Measurements from ENCODE around the gene LRBA. TPM values are rescaled to one million over a fixed set of nuclear protein-coding genes. Genes with fewer than 3 reads are reported as not detected.

The LRBA gene
- total RNA-seq, 1 donor from 2014 or later: 93.1 TPM

GRCh38 chr4:150886597-150886996, 128.5 kb downstream of the LRBA start:
- DNase-seq (ENCODE audit: low spot score): no peak

DNA sequence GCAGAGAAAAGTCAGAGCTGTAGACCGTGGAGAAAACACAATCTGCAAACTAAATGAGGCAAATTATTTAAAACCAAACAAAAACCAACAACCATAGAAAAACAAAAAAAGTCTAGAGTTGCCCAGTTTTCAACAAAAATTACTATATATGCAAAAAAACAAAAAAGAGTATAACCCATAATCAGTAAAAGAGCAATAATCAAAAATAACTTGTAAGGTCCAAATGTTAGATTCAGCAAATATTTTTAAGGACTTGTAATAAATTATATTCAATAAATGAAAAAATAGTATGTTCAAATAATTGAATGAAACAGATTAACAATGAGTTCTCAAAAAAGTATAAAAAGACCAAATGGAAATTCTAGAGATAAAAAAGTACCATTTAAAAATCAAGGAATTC, 130.5 kb downstream of the LRBA start:
- DNase-seq (ENCODE audit: low spot score): no peak

DNA sequence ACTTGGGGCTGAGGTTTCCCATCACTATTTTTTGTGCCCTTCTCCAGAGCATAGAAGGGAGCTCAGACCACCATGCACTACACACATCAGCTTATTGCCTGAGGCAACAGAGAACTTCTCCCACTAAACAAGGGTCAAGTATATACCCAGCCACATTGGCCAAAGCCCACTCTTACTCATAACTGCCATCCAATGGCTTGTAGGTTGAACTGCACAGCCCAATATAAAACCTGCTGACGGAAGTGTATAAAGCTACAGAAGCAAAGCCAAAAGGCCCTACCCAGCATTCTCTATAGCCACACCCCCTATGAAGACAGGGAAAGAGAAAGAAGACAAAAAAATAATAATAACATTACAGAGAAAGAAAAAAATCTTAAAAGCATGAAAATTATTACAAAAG, 139.7 kb downstream of the LRBA start:
- no peak for DNase-seq (ENCODE audit: low spot score)

- no peak for DNase-seq (ENCODE audit: low spot score)
These were observed 140.5 kb downstream of the LRBA start for GRCh38 chr4:150874338-150875226.

GRCh38 chr4:150867148-150867547, 147.9 kb downstream of the LRBA start:
- no peak for DNase-seq (ENCODE audit: low spot score)

GRCh38 chr4:150863456-150863855, 151.6 kb downstream of the LRBA start:
- no peak for DNase-seq (ENCODE audit: low spot score)

DNA sequence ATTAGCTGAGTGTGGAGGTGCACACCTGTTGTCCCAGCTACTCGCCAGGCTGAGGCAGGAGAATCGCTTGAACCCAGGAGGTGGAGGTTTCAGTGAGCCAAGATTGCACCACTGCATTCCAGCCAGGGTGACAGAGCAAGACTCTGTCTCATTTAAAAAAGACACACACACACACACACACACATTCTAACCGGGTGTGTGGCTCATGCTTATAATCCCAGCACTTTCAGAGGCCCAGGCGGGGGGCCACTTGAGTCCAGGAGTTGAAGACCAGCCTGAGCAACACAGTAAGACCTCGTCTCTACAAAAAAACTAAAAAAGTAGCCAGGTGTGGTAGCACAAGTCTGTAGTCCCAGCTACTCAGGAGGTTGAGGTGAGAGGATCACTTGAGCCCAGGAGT, 152.3 kb downstream of the LRBA start:
- no peak for DNase-seq (ENCODE audit: low spot score)

- no peak for DNase-seq (ENCODE audit: low spot score)
These were observed 155.6 kb downstream of the LRBA start for GRCh38 chr4:150859453-150859852.

- no peak for DNase-seq (ENCODE audit: low spot score)
These were observed 159.0 kb downstream of the LRBA start for GRCh38 chr4:150855981-150856510.

DNA sequence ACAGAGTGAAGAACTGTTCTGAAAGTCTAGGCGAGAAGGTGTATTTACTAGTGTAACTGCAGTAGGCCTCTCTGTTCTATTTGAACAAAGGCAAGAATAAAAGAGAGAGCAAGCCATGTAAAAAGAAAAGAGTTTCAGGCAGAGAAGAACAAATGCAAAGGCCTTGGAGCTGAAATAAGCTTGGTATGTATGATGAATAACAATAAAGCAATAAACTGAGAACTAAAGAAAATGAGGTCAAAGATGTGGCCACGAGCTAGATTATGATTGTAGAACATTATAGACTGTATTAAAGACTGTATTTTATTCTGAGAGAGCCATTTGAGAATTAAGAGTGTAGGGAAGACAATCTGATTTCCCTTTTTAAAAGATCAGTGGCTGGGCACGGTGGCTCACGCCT, 160.5 kb downstream of the LRBA start:
- no peak for DNase-seq (ENCODE audit: low spot score)

DNA sequence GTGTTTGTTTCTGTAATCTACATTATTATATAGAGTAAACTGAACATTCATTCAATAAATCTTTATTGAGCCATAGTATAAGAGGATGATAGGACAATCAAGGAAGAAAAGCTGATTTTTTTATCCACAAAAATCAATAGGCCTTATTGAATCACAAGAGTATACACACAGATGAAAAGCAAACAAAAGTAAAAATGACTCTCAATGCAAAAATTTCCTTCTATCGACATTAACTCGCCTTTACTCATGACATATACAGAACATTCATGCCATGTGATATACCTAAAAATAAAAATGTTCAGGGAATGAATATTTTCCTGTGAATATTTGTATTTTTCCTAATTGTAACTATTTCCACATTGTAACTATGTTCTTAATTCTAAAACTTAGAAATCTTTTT, 161.2 kb downstream of the LRBA start:
- DNase-seq (ENCODE audit: low spot score): no peak

DNA sequence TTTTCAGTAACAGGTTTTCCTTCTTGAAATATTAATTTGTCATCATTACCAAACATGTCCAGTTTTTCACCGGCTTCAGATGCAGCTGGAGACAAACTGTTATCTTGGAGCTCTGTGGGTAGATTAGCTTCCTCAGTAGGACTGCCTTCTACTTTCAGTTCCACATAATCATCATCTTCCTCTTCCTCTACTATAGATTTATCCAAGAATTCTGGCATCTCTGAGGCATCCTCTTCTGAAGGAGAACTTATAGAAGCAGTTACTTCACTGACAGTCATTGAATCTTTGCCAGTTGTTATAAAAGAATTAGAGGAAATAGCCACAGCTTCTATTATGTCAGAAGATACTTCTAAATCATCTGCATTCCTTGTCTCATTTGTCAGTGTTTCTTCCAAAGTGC, 162.9 kb downstream of the LRBA start:
- DNase-seq (ENCODE audit: low spot score): no peak

DNA sequence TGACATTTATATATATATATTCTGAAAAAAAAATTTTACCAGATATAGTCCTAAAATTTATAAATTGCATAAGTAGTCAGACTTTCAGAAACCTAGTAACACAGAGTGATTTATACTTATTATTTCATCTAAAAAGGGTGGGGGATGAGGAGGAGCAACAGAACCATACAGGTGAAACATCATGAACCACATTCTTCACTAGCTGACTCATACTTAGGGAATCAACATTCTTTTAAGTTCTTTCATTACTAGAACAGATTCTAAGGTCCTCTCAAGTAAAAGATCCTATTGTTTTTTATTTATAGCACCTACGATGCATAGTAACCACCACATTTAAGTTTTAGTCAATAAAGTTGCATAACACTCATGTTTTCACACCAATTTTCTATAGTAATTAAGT, 166.1 kb downstream of the LRBA start:
- no peak for DNase-seq (ENCODE audit: low spot score)

GRCh38 chr4:150828159-150828558, 186.9 kb downstream of the LRBA start:
- no peak for DNase-seq (ENCODE audit: low spot score)

GRCh38 chr4:150827226-150827625, 187.9 kb downstream of the LRBA start:
- DNase-seq (ENCODE audit: low spot score): no peak

DNA sequence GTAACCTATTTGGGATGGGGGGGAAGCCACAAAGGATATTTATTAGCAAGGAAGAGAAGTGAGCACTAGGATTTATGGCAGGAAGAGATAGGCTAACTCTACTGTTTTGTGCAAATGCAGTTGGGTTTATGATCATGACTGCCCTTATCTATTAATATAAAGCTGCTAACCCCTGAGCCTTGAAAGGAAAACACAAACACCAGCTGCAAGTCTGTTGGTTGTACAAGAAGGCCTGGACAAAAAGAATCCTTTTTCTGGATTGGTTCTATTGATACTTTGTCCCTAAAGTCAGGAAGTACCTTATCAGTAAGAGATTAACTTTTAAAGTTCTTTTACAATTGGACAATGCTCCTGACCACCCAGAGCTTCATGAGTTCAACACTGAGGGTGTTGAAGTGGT, 188.8 kb downstream of the LRBA start:
- DNase-seq (ENCODE audit: low spot score): no peak

DNA sequence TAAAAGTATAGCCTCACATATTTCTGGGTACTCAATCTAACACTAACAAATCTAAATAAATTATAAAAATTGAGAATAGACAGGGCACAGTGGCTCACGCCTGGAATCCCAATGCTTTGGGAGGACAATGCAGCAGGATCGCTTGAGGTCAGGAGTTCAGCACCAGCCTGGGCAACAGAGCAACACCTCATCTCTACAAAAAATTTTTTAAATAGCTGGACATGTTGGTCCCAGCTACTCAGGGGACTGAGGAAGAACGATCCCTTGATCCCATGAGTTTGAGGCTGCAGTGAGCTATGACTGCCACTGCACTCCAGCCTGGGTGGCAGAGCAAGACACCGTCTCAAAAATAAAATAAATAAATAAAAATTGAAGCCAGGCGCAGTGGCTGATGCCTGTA, 192.7 kb downstream of the LRBA start:
- DNase-seq (ENCODE audit: low spot score): no peak

DNA sequence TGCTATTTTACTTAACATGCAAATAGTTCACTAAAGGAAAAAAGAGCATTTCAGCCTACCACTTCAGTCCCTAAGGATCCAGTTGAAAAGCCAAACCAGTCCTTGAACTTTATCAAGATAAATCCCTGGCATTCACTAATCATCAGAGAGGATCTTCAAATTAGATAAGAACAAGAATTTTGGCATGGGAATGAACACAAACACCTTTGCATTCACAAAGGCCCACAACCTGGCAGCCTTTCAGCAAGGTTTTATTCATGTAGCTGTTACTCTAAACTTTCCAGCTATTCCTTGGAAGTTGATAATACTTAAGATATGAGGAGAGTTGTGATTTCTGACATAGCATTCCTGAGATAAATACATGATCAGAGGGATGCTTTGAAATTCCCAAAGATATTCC, 193.4 kb downstream of the LRBA start:
- no peak for DNase-seq (ENCODE audit: low spot score)

- DNase-seq (ENCODE audit: low spot score): no peak
These were observed 194.7 kb downstream of the LRBA start for GRCh38 chr4:150820409-150820808.

GRCh38 chr4:150818661-150819060, 196.4 kb downstream of the LRBA start:
- no peak for DNase-seq (ENCODE audit: low spot score)

- DNase-seq (ENCODE audit: low spot score): no peak
These were observed 197.1 kb downstream of the LRBA start for GRCh38 chr4:150817804-150818528.

GRCh38 chr4:150817017-150817416, 198.1 kb downstream of the LRBA start:
- DNase-seq (ENCODE audit: low spot score): no peak

- DNase-seq (ENCODE audit: low spot score): no peak
These were observed 198.6 kb downstream of the LRBA start for GRCh38 chr4:150816491-150816890.
